Naive thymus-derived CD4-positive, alpha-beta T cell (primary cell): ENCODE results near the gene XRCC1. TPM values are rescaled to one million over a fixed set of nuclear protein-coding genes. Genes with fewer than 3 reads are reported as not detected.

Experiments used
- ATAC-seq: fragments of 150-1000 bp; cut with Tn5 transposase; 2 replicates; pipeline ENCODE4 v1.10.0; 2021; ENCODE audit warnings: mild to moderate bottlenecking, moderate library complexity
- CTCF ChIA-PET: fragments of 350-600 bp; sonication (Branson Sonifier 250); formaldehyde crosslinking; loops from one replicate; lab custom pipeline; 2021; ENCODE audit warnings: antibody characterized with exemption; lab: Charles Lee
- POLR2A ChIA-PET: fragments of 350-600 bp; sonication (Branson Sonifier 250); formaldehyde crosslinking; loops from one replicate; lab custom pipeline; 2021; ENCODE audit warnings: antibody characterized with exemption, inconsistent platforms; lab: Charles Lee
- DNase-seq, 9 donors: peaks; one replicate each; pipeline versions ENCODE4 v3.0.0 to v3.0.0-alpha.2; 2020 to 2022; ENCODE audit warnings: mixed read lengths in 1 of 9
- H3K27ac ChIP-seq: one replicate; pipeline ENCODE4 v1.7.0; 2013; ENCODE audit warnings: mild to moderate bottlenecking, low read depth, low read length, moderate library complexity
- H3K27me3 ChIP-seq, 2 donors: one replicate each; pipeline ENCODE4 v1.7.0; 2013; ENCODE audit warnings: low read length in 2 of 2, mild to moderate bottlenecking in 2 of 2, moderate library complexity in 2 of 2; ENCODE audit not compliant: control insufficient read depth in 2 of 2, insufficient read depth in 2 of 2
- H3K36me3 ChIP-seq, 3 experiments: 1 replicate in 2 of 3; 2 replicates in 1 of 3; pipeline ENCODE4 v1.7.0; 2013; ENCODE audit warnings: low read length in 3 of 3, mild to moderate bottlenecking in 3 of 3, moderate library complexity in 1 of 3; ENCODE audit not compliant: insufficient read depth in 3 of 3, control insufficient read depth in 2 of 3
- H3K4me1 ChIP-seq, 2 donors: one replicate each; pipeline ENCODE4 v1.7.0; 2013; ENCODE audit warnings: low read length in 2 of 2, mild to moderate bottlenecking in 2 of 2, moderate library complexity in 1 of 2; ENCODE audit not compliant: control insufficient read depth in 2 of 2, insufficient read depth in 2 of 2
- H3K4me3 ChIP-seq: 2 replicates; pipeline ENCODE4 v1.7.0; 2013; ENCODE audit warnings: mild to moderate bottlenecking, low read length
- H3K9me3 ChIP-seq, 3 experiments: 1 replicate in 2 of 3; 2 replicates in 1 of 3; pipeline ENCODE4 v1.7.0; 2013; ENCODE audit warnings: low read length in 3 of 3; ENCODE audit not compliant: control insufficient read depth in 2 of 3
- H3K27ac Mint-ChIP-seq, 9 donors: one replicate each; pipeline ENCODE4 v1.8.0; 2020 to 2022; ENCODE audit warnings: mixed read lengths in 9 of 9, mild to moderate bottlenecking in 8 of 9, moderate library complexity in 5 of 9, inconsistent platforms in 2 of 9
- H3K27me3 Mint-ChIP-seq, 5 donors: one replicate each; pipeline ENCODE4 v1.8.0; 2021 to 2022; ENCODE audit warnings: mixed read lengths in 5 of 5, mild to moderate bottlenecking in 1 of 5
- H3K36me3 Mint-ChIP-seq, 5 donors: one replicate each; pipeline ENCODE4 v1.8.0; 2020 to 2022; ENCODE audit warnings: mixed read lengths in 5 of 5, mild to moderate bottlenecking in 3 of 5, inconsistent platforms in 1 of 5
- H3K4me1 Mint-ChIP-seq, 7 donors: one replicate each; pipeline ENCODE4 v1.8.0; 2020 to 2022; ENCODE audit warnings: mixed read lengths in 7 of 7, mild to moderate bottlenecking in 3 of 7, inconsistent platforms in 1 of 7
- H3K4me3 Mint-ChIP-seq, 10 donors: one replicate each; pipeline ENCODE4 v1.8.0; 2020 to 2022; ENCODE audit warnings: mild to moderate bottlenecking in 10 of 10, mixed read lengths in 10 of 10, moderate library complexity in 6 of 10, inconsistent platforms in 2 of 10
- H3K9me3 Mint-ChIP-seq, 11 donors: one replicate each; pipeline ENCODE4 v1.8.0; 2020 to 2022; ENCODE audit warnings: mixed read lengths in 11 of 11, mild to moderate bottlenecking in 4 of 11, inconsistent platforms in 1 of 11, moderate library complexity in 1 of 11
- intact Hi-C, 2 donors: fragments of 100-400 bp; cut with micrococcal nuclease; formaldehyde crosslinking; loops; one replicate each; pipeline ENCODE4 v1.15.1; 2023
- polyA plus RNA-seq, 2 donors: library from polyadenylated mRNA; unstranded; fragments of 300-500 nt; fragmentation: Illumina TruSeq; gene quantifications; one replicate each; pipeline ENCODE4 v1.2.3, GENCODE V29; 2021
- total RNA-seq, 6 experiments: library from RNA in 5 of 6; stranded (reverse) in 5 of 6; gene quantifications; 1 replicate in 5 of 6; 2 replicates in 1 of 6; pipeline ENCODE4 v1.2.3 and lab custom pipeline; 2021 to 2026

Gene XRCC1
- total and polyA plus RNA-seq, 7 experiments from 2014 or later: 27.2 to 36.1 (median 34.8) TPM

- Histone ChIP-seq H3K27ac (peak overlapping the region; percentile 83), H3K36me3 (peaks cover 0 to 8% (median 0%) of the 10 kb centered on the region in 3 experiments), H3K27me3 (no peaks in the 10 kb centered on the region), H3K9me3 (no peaks in the 10 kb centered on the region), H3K4me1 (peaks cover 13 to 16% of the 10 kb centered on the region in 2 donors), H3K4me3 (peak overlapping the region; percentile 63)
- peaks cover 18 to 61% (median 44%) of the 10 kb centered on the region in 7 donors for H3K4me1 Mint-ChIP-seq
- ChIA-PET CTCF (no interaction called here), POLR2A (interaction anchor here (0.7 to 1.0 kb wide), 5 partner anchors 10 to 1781 kb away, joined by 3 to 4 read pairs (median 3); no protein-coding TSS in a partner anchor)
- H3K4me3 Mint-ChIP-seq: peak overlapping the region; percentile 95 to 99 (median 98)
- peak overlapping the region; percentile 93 to 99 (median 97) for H3K27ac Mint-ChIP-seq
- DNase-seq: peak in 4 of 9 donors; percentile 64 to 88 (median 84)
- intact Hi-C loops: loop anchor here in 1 of 2 donors (1.0 kb wide), 1 partner anchor 48 kb away; no protein-coding TSS in a partner anchor
- peaks cover 0 to 2% (median 0%) of the 10 kb centered on the region in 5 donors for H3K36me3 Mint-ChIP-seq
- H3K27me3 Mint-ChIP-seq: no peaks in the 10 kb centered on the region
- no peaks in the 10 kb centered on the region for H3K9me3 Mint-ChIP-seq
- no peak for ATAC-seq
These were observed 45.0 kb upstream of the XRCC1 start for GRCh38 chr19:43620061-43621001.

- DNase-seq: peak; percentile 77 to 91 (median 84)
- H3K4me1 Mint-ChIP-seq: peaks cover 18 to 59% (median 36%) of the 10 kb centered on the region in 7 donors
- peak; percentile 93 for ATAC-seq
- no peaks in the 10 kb centered on the region for H3K9me3 Mint-ChIP-seq
- no peaks in the 10 kb centered on the region for H3K27me3 Mint-ChIP-seq
- peak within 1 kb of the TSS; percentile 93 to 99 (median 97) for H3K27ac Mint-ChIP-seq
- H3K4me3 Mint-ChIP-seq: peak within 1 kb of the TSS; percentile 95 to 99 (median 98)
- POLR2A ChIA-PET: interaction anchor here (1.0 kb wide), 3 partner anchors 10 to 156 kb away, joined by 3 to 4 read pairs (median 3); no protein-coding TSS in a partner anchor
- intact Hi-C loops: loop anchor here (1.0 to 5.0 kb wide), 8 partner anchors 21 to 208 kb away; partner anchors contain the start of genes IRGQ (in 2 of the 2), PINLYP (in 2 of the 2), XRCC1 (in 2 of the 2) and ZNF576 (in 2 of the 2)
- H3K4me1 ChIP-seq: peaks cover 9 to 12% of the 10 kb centered on the region in 2 donors
- CTCF ChIA-PET: no interaction called here
- peaks cover 0 to 8% (median 0%) of the 10 kb centered on the region in 3 experiments for H3K36me3 ChIP-seq
- H3K27ac ChIP-seq: peak within 1 kb of the TSS; percentile 83
- H3K9me3 ChIP-seq: no peaks in the 10 kb centered on the region
- peaks cover 0 to 2% (median 0%) of the 10 kb centered on the region in 5 donors for H3K36me3 Mint-ChIP-seq
- no peaks in the 10 kb centered on the region for H3K27me3 ChIP-seq
- peak within 1 kb of the TSS; percentile 63 for H3K4me3 ChIP-seq
These were observed 44.1 kb upstream of the XRCC1 start, which contains the start of gene ZNF428 for GRCh38 chr19:43619262-43620060. TSS of gene ZNF428 (minus strand) at chr19:43619629. CDS start at chr19:43614304, 5,325 bp downstream.

- H3K4me3 Mint-ChIP-seq: peak overlapping the region; percentile 95 to 99 (median 98)
- Histone ChIP-seq H3K27ac (peak overlapping the region; percentile 83), H3K9me3 (no peaks in the 10 kb centered on the region), H3K27me3 (no peaks in the 10 kb centered on the region), H3K36me3 (peaks cover 0 to 12% (median 0%) of the 10 kb centered on the region in 3 experiments), H3K4me3 (peak overlapping the region; percentile 63), H3K4me1 (peaks cover 9 to 12% of the 10 kb centered on the region in 2 donors)
- ChIA-PET CTCF (no interaction called here), POLR2A (interaction anchor here (0.8 to 1.2 kb wide), 3 partner anchors 12 to 94 kb away, joined by 3 to 4 read pairs (median 3); no protein-coding TSS in a partner anchor)
- DNase-seq (peak in 2 of 9 donors; percentile 14 to 18), ATAC-seq (peak; percentile 14)
- peaks cover 17 to 58% (median 33%) of the 10 kb centered on the region in 7 donors for H3K4me1 Mint-ChIP-seq
- intact Hi-C loops: loop anchor here (1.0 to 5.0 kb wide), 8 partner anchors 21 to 208 kb away; partner anchors contain the start of genes IRGQ (in 2 of the 2), PINLYP (in 2 of the 2), XRCC1 (in 2 of the 2) and ZNF576 (in 2 of the 2)
- no peaks in the 10 kb centered on the region for H3K27me3 Mint-ChIP-seq
- H3K36me3 Mint-ChIP-seq: peaks cover 0 to 4% (median 0%) of the 10 kb centered on the region in 5 donors
- H3K9me3 Mint-ChIP-seq: no peaks in the 10 kb centered on the region
- H3K27ac Mint-ChIP-seq: peak overlapping the region; percentile 88 to 98 (median 93)
These were observed 43.6 kb upstream of the XRCC1 start for GRCh38 chr19:43618921-43619261.

- intact Hi-C loops: loop anchor here in 1 of 2 donors (5.0 kb wide), 1 partner anchor 35 kb away; no protein-coding TSS in a partner anchor
- peaks cover 19 to 67% (median 47%) of the 10 kb centered on the region in 7 donors for H3K4me1 Mint-ChIP-seq
- CTCF ChIA-PET: no interaction called here
- ATAC-seq (no peak), DNase-seq (no peak)
- Histone ChIP-seq H3K36me3 (peaks cover 0 to 31% (median 4%) of the 10 kb centered on the region in 3 experiments), H3K27ac (no peak overlapping the region), H3K27me3 (no peaks in the 10 kb centered on the region), H3K4me1 (peaks cover 9 to 12% of the 10 kb centered on the region in 2 donors), H3K9me3 (no peaks in the 10 kb centered on the region), H3K4me3 (no peak overlapping the region)
- no peaks in the 10 kb centered on the region for H3K9me3 Mint-ChIP-seq
- POLR2A ChIA-PET: interaction anchor here (0.6 kb wide), 3 partner anchors 19 to 175 kb away, joined by 3 read pairs; no protein-coding TSS in a partner anchor
- peak overlapping the region in 2 of 10 donors; percentile 11 to 40 for H3K4me3 Mint-ChIP-seq
- peaks cover 3 to 19% (median 5%) of the 10 kb centered on the region in 5 donors for H3K36me3 Mint-ChIP-seq
- H3K27me3 Mint-ChIP-seq: no peaks in the 10 kb centered on the region
- H3K27ac Mint-ChIP-seq: peak overlapping the region in 5 of 9 donors; percentile 32 to 62 (median 46)
These were observed 41.6 kb upstream of the XRCC1 start for GRCh38 chr19:43616954-43617353.

- ChIA-PET CTCF (interaction anchor here (0.8 kb wide), 1 partner anchor 61 kb away, joined by 3 read pairs; no protein-coding TSS in a partner anchor), POLR2A (interaction anchor here (1.1 to 1.6 kb wide), 2 partner anchors 16 to 19 kb away, joined by 3 to 4 read pairs; no protein-coding TSS in a partner anchor)
- ATAC-seq: no peak
- H3K9me3 Mint-ChIP-seq: no peaks in the 10 kb centered on the region
- Histone ChIP-seq H3K9me3 (no peaks in the 10 kb centered on the region), H3K36me3 (peaks cover 0 to 37% (median 10%) of the 10 kb centered on the region in 3 experiments), H3K27me3 (no peaks in the 10 kb centered on the region), H3K4me3 (no peak overlapping the region), H3K27ac (no peak overlapping the region), H3K4me1 (peaks cover 9 to 12% of the 10 kb centered on the region in 2 donors)
- DNase-seq: no peak
- peaks cover 17 to 64% (median 45%) of the 10 kb centered on the region in 7 donors for H3K4me1 Mint-ChIP-seq
- intact Hi-C loops: loop anchor here in 1 of 2 donors (5.0 kb wide), 1 partner anchor 36 kb away; no protein-coding TSS in a partner anchor
- no peaks in the 10 kb centered on the region for H3K27me3 Mint-ChIP-seq
- H3K27ac Mint-ChIP-seq: peak overlapping the region in 4 of 9 donors; percentile 41 to 73 (median 50)
- H3K36me3 Mint-ChIP-seq: peaks cover 4 to 21% (median 6%) of the 10 kb centered on the region in 5 donors
- no peak overlapping the region for H3K4me3 Mint-ChIP-seq
These were observed 41.0 kb upstream of the XRCC1 start for GRCh38 chr19:43616306-43616705.
